Fibroblast of lung (primary cell): ENCODE results near the gene CEP97. TPM values are rescaled to one million over a fixed set of nuclear protein-coding genes. Genes with fewer than 3 reads are reported as not detected.

Experiments used
- DNase-seq, 2 donors: peaks; one replicate each; pipeline versions ENCODE4 v3.0.0 to v3.0.0-alpha.2; 2010; ENCODE audit warnings: low read depth in 2 of 2
- H2AFZ ChIP-seq: 2 replicates; pipeline ENCODE4 v1.5.1; 2012; ENCODE audit warnings: low read length, control low read depth, inconsistent platforms
- H3K27ac ChIP-seq: 2 replicates; pipeline ENCODE4 v1.5.1; 2011; ENCODE audit warnings: low read length, control low read depth; ENCODE audit not compliant: insufficient read depth
- H3K27me3 ChIP-seq: 2 replicates; pipeline ENCODE4 v1.5.1; 2011; ENCODE audit warnings: mild to moderate bottlenecking, low read length; ENCODE audit not compliant: control insufficient read depth, insufficient read depth
- H3K36me3 ChIP-seq: 2 replicates; pipeline ENCODE4 v1.5.1; 2011; ENCODE audit warnings: low read length; ENCODE audit not compliant: control insufficient read depth, insufficient read depth
- H3K4me1 ChIP-seq: 2 replicates; pipeline ENCODE4 v1.5.1; 2011; ENCODE audit warnings: low read length; ENCODE audit not compliant: control insufficient read depth, insufficient read depth; ENCODE audit errors: extremely low read depth
- H3K4me2 ChIP-seq: 2 replicates; pipeline ENCODE4 v1.5.1; 2011; ENCODE audit warnings: low read length, control low read depth; ENCODE audit not compliant: insufficient read depth; ENCODE audit errors: extremely low read depth
- H3K4me3 ChIP-seq, 4 experiments: fragments of 200-600 bp in 1 of 4; sonication (generic) in 1 of 4; replicated peaks in 1 of 4; 2 replicates each; pipeline ENCODE4 v1.5.1; 2011 to 2016; ENCODE audit warnings: low read length in 4 of 4, low read depth in 3 of 4, mild to moderate bottlenecking in 3 of 4, control low read depth in 2 of 4, inconsistent platforms in 1 of 4, mixed read lengths in 1 of 4; ENCODE audit not compliant: insufficient read depth in 1 of 4; ENCODE audit errors: control extremely low read depth in 1 of 4
- H3K79me2 ChIP-seq: 2 replicates; pipeline ENCODE4 v1.5.1; 2012; ENCODE audit warnings: mild to moderate bottlenecking, low read length, inconsistent platforms; ENCODE audit not compliant: control insufficient read depth, insufficient read depth
- H3K9ac ChIP-seq: 2 replicates; pipeline ENCODE4 v1.5.1; 2011; ENCODE audit warnings: mild to moderate bottlenecking, low read length, control low read depth; ENCODE audit not compliant: insufficient read depth
- H3K9me3 ChIP-seq: 2 replicates; pipeline ENCODE4 v1.5.1; 2012; ENCODE audit warnings: low read depth, low read length; ENCODE audit not compliant: control insufficient read depth, insufficient read depth
- H4K20me1 ChIP-seq: 2 replicates; pipeline ENCODE4 v1.5.1; 2011; ENCODE audit warnings: low read length; ENCODE audit not compliant: control insufficient read depth, insufficient read depth; ENCODE audit errors: extremely low read depth
- EZH2 ChIP-seq: IDR thresholded peaks from 2 replicates; pipeline ENCODE4 v1.5.1; 2012; ENCODE audit warnings: low read length, control low read depth, mild to moderate bottlenecking; ENCODE audit errors: missing control alignments
- polyA plus RNA-seq, 2 donors: library from polyadenylated mRNA; depleted of rRNA in 1 of 2; stranded (reverse) in 1 of 2; unstranded in 1 of 2; fragments of >200 nt; gene quantifications; 2 replicates each; pipeline ENCODE4 v1.2.1, GENCODE V29; 2011 to 2012; ENCODE audit warnings: missing spikeins in 1 of 2
- total RNA-seq: library from RNA; depleted of rRNA; stranded (reverse); fragments of >200 nt; gene quantifications from 2 replicates; pipeline ENCODE4 v1.2.1, GENCODE V29; 2014
- TF ChIP-seq, protein P1 (sequence below), 2 donors: IDR thresholded peaks in 1 of 2; conservative IDR thresholded peaks in 1 of 2; 1 replicate in 1 of 2; 2 replicates in 1 of 2; pipeline ENCODE4 v1.5.1; 2011 to 2012; ENCODE audit warnings: low read length in 2 of 2, control low read depth in 1 of 2, inconsistent platforms in 1 of 2, low read depth in 1 of 2, mild to moderate bottlenecking in 1 of 2

CEP97 gene
- total and polyA plus RNA-seq, 2 donors (not counting 1 experiment from before 2014, with no cell fraction given) = 2.0 to 10.1 TPM

GRCh38 chr3:101807888-101808287 is 83.5 kb downstream of the CEP97 start:
- H3K27me3 ChIP-seq = no peaks in the 10 kb centered on the region
- no peak overlapping the region for H2AFZ ChIP-seq
- TF ChIP-seq, protein P1, sequence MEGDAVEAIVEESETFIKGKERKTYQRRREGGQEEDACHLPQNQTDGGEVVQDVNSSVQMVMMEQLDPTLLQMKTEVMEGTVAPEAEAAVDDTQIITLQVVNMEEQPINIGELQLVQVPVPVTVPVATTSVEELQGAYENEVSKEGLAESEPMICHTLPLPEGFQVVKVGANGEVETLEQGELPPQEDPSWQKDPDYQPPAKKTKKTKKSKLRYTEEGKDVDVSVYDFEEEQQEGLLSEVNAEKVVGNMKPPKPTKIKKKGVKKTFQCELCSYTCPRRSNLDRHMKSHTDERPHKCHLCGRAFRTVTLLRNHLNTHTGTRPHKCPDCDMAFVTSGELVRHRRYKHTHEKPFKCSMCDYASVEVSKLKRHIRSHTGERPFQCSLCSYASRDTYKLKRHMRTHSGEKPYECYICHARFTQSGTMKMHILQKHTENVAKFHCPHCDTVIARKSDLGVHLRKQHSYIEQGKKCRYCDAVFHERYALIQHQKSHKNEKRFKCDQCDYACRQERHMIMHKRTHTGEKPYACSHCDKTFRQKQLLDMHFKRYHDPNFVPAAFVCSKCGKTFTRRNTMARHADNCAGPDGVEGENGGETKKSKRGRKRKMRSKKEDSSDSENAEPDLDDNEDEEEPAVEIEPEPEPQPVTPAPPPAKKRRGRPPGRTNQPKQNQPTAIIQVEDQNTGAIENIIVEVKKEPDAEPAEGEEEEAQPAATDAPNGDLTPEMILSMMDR (conservative IDR thresholded peaks at IDR 0.05 in 1 of 2, IDR thresholded peaks at IDR 0.05 in 1 of 2; ENCODE audit: low read depth in 1 of 2, low read length in 2 of 2) = no peak
- TF ChIP-seq EZH2 = no peak
- H3K9me3 ChIP-seq = no peaks in the 10 kb centered on the region
- DNase-seq = no peak
- peaks cover 1% of the 10 kb centered on the region for H4K20me1 ChIP-seq
- no peaks in the 10 kb centered on the region for H3K36me3 ChIP-seq
- no peak overlapping the region for H3K27ac ChIP-seq
- H3K79me2 ChIP-seq = no peaks in the 10 kb centered on the region
- peaks cover 2% of the 10 kb centered on the region for H3K4me1 ChIP-seq
- H3K4me2 ChIP-seq = no peak overlapping the region
- H3K9ac ChIP-seq = no peak overlapping the region
- no peak overlapping the region for H3K4me3 ChIP-seq

GRCh38 chr3:101809178-101810021 is 85.0 kb downstream of the CEP97 start:
- Histone ChIP-seq H3K79me2 (no peaks in the 10 kb centered on the region), H3K4me1 (peaks cover 2% of the 10 kb centered on the region), H3K27ac (no peak overlapping the region), H2AFZ (no peak overlapping the region), H3K4me3 (no peak overlapping the region), H3K9ac (no peak overlapping the region), H3K4me2 (no peak overlapping the region), H3K9me3 (no peaks in the 10 kb centered on the region), H3K27me3 (no peaks in the 10 kb centered on the region), H4K20me1 (no peaks in the 10 kb centered on the region), H3K36me3 (no peaks in the 10 kb centered on the region)
- DNase-seq = peak; percentile 41 to 65
- no peak for TF ChIP-seq EZH2
- TF ChIP-seq, protein P1 (conservative IDR thresholded peaks at IDR 0.05 in 1 of 2, IDR thresholded peaks at IDR 0.05 in 1 of 2; ENCODE audit: low read depth in 1 of 2, low read length in 2 of 2) = peak; percentile 63 to 71

GRCh38 chr3:101810022-101810418 is 85.6 kb downstream of the CEP97 start:
- Histone ChIP-seq H4K20me1 (no peaks in the 10 kb centered on the region), H3K36me3 (no peaks in the 10 kb centered on the region), H3K4me3 (no peak overlapping the region), H3K4me1 (peaks cover 2% of the 10 kb centered on the region), H2AFZ (no peak overlapping the region), H3K79me2 (no peaks in the 10 kb centered on the region), H3K27ac (no peak overlapping the region), H3K4me2 (no peak overlapping the region), H3K9ac (no peak overlapping the region), H3K27me3 (no peaks in the 10 kb centered on the region), H3K9me3 (no peaks in the 10 kb centered on the region)
- TF ChIP-seq, protein P1 (conservative IDR thresholded peaks at IDR 0.05 in 1 of 2, IDR thresholded peaks at IDR 0.05 in 1 of 2; ENCODE audit: low read depth in 1 of 2, low read length in 2 of 2) = no peak
- no peak for TF ChIP-seq EZH2
- no peak for DNase-seq
